Stomach (tissue), 9 donors: ENCODE data around the gene ACSL5. TPM values are rescaled to one million over a fixed set of nuclear protein-coding genes. Genes with fewer than 3 reads are reported as not detected.

Source experiments
- DNase-seq, 2 donors: peaks; one replicate each; pipeline versions ENCODE4 v3.0.0 to v3.0.0-alpha.2; 2013 to 2019
- H3K27ac ChIP-seq, 5 donors: fragments of 200-600 bp in 4 of 5; sonication (generic) in 4 of 5; one replicate each; pipeline ENCODE4 v1.5.1; 2013 to 2019; ENCODE audit warnings: mild to moderate bottlenecking in 1 of 5, moderate library complexity in 1 of 5
- H3K27me3 ChIP-seq, 3 donors: fragments of 200-600 bp; sonication (generic); one replicate each; pipeline ENCODE4 v1.5.1; 2017 to 2019; ENCODE audit warnings: mixed run types in 1 of 3
- H3K36me3 ChIP-seq, 4 donors: fragments of 200-600 bp; sonication (generic); 1 replicate in 3 of 4; 2 replicates in 1 of 4; pipeline ENCODE4 v1.5.1; 2016 to 2019
- H3K4me1 ChIP-seq, 4 donors: fragments of 200-600 bp; sonication (generic); one replicate each; pipeline ENCODE4 v1.5.1; 2016 to 2019
- H3K4me3 ChIP-seq, 4 donors: fragments of 200-600 bp; sonication (generic) in 3 of 4; one replicate each; pipeline ENCODE4 v1.5.1; 2016 to 2019; ENCODE audit warnings: mild to moderate bottlenecking in 1 of 4
- H3K9me3 ChIP-seq, 4 donors: fragments of 200-600 bp; sonication (generic); one replicate each; pipeline ENCODE4 v1.5.1; 2016 to 2019
- CTCF ChIP-seq, 7 experiments: fragments of 450-650 bp in 4 of 7; fragments of 200-600 bp in 3 of 7; sonication (generic) in 3 of 7; IDR thresholded peaks; one replicate each; pipeline ENCODE4 v1.5.1; 2016 to 2019; ENCODE audit warnings: antibody characterized with exemption in 7 of 7, control low read depth in 2 of 7, mild to moderate bottlenecking in 1 of 7
- EP300 ChIP-seq: sonication (generic); formaldehyde crosslinking; IDR thresholded peaks from one replicate; pipeline ENCODE4 v1.6.1; 2017; ENCODE audit warnings: antibody characterized with exemption
- POLR2A ChIP-seq, 4 donors: fragments of 450-650 bp; IDR thresholded peaks; one replicate each; pipeline ENCODE4 v1.6.1; 2016; ENCODE audit warnings: antibody characterized with exemption in 4 of 4, control low read depth in 2 of 4, mild to moderate bottlenecking in 1 of 4, moderate library complexity in 1 of 4
- POLR2AphosphoS5 ChIP-seq, 3 donors: sonication (generic); formaldehyde crosslinking; IDR thresholded peaks; one replicate each; pipeline ENCODE4 v1.6.1; 2016; ENCODE audit warnings: antibody characterized with exemption in 3 of 3
- WGBS, 5 donors: extraction: QIAGEN DNeasy Blood & Tissue Kit in 3 of 5; methylation state at CpG; one replicate each; pipeline versions ENCODE4 v1.1.5 to v1.1.7; 2013 to 2018; 5-methylcytosine and 5-hydroxymethylcytosine counted together
- intact Hi-C: fragments of 100-400 bp; cut with DNase I; formaldehyde crosslinking; loops from one replicate; pipeline ENCODE4 v1.15.1; 2023; ENCODE audit warnings: low total_unique reads
- polyA plus RNA-seq, 3 donors: library from polyadenylated mRNA; stranded (reverse); fragments of 200-250 nt; gene quantifications; one replicate each; pipeline ENCODE4 v1.2.3, GENCODE V29; 2013
- total RNA-seq, 5 donors: library from RNA; depleted of rRNA; stranded (reverse); fragments of >200 nt; gene quantifications; one replicate each; pipeline versions ENCODE4 v1.1.0 to v1.2.3, GENCODE V29; 2014 to 2016
- donor health status: healthy with polysubstance abuse.
- donor health status: Bipolar disorder and iron deficiency.
- donor health status: healthy.

The ACSL5 gene
- total and polyA plus RNA-seq, 8 donors, result 4.9 to 144 (median 16.6) TPM

- H3K9me3 ChIP-seq, result no peaks in the 10 kb centered on the region
- H3K27me3 ChIP-seq, result no peaks in the 10 kb centered on the region
- peak in 1 of 3 donors; percentile 67 for TF ChIP-seq POLR2AphosphoS5 (IDR thresholded peaks at IDR 0.05)
- TF ChIP-seq EP300, result no peak
- intact Hi-C loops, result no loop called here
- H3K27ac ChIP-seq, result peak overlapping the region; percentile 53 to 78 (median 64)
- DNase-seq, result peak; percentile 41 to 78
- H3K36me3 ChIP-seq, result no peaks in the 10 kb centered on the region
- peaks cover 13 to 57% (median 29%) of the 10 kb centered on the region in 4 donors for H3K4me1 ChIP-seq
- WGBS, 5 donors, result 22 to 48% (median 36%) methylated on average over 6 of the region's 6 CpGs
- H3K4me3 ChIP-seq, result no peak overlapping the region
Observed at GRCh38 chr10:112389271-112389822, 15.4 kb downstream of the ACSL5 start.

- no peak for DNase-seq
- intact Hi-C loops, result no loop called here
- no peak for TF ChIP-seq EP300
- no peak for TF ChIP-seq POLR2AphosphoS5 (IDR thresholded peaks at IDR 0.05)
- TF ChIP-seq POLR2A (IDR thresholded peaks at IDR 0.05), result no peak
- TF ChIP-seq CTCF (IDR thresholded peaks at IDR 0.05), result no peak
- Histone ChIP-seq H3K9me3 (no peaks in the 10 kb centered on the region), H3K27me3 (no peaks in the 10 kb centered on the region), H3K4me1 (peaks cover 14 to 63% (median 30%) of the 10 kb centered on the region in 4 donors), H3K4me3 (no peak overlapping the region), H3K27ac (peak overlapping the region in 3 of 5 donors; percentile 53 to 78 (median 64)), H3K36me3 (peaks cover 0 to 5% (median 2%) of the 10 kb centered on the region in 4 donors)
- WGBS, 5 donors, result 95 to 98% (median 96%) methylated on average over 3 of the region's 3 CpGs
Observed at GRCh38 chr10:112390125-112390703, 16.3 kb downstream of the ACSL5 start.

GRCh38 chr10:112393341-112393740 is 19.4 kb downstream of the ACSL5 start:
- Histone ChIP-seq H3K27ac (peak overlapping the region in 2 of 5 donors; percentile 5 to 78), H3K4me1 (peaks cover 14 to 61% (median 30%) of the 10 kb centered on the region in 4 donors), H3K4me3 (no peak overlapping the region), H3K36me3 (peaks cover 14 to 31% (median 22%) of the 10 kb centered on the region in 4 donors), H3K27me3 (no peaks in the 10 kb centered on the region), H3K9me3 (no peaks in the 10 kb centered on the region)
- no peak for TF ChIP-seq EP300
- TF ChIP-seq CTCF (IDR thresholded peaks at IDR 0.05), result no peak
- no peak for TF ChIP-seq POLR2AphosphoS5 (IDR thresholded peaks at IDR 0.05)
- TF ChIP-seq POLR2A (IDR thresholded peaks at IDR 0.05), result no peak
- DNase-seq, result peak in 1 of 2 donors; percentile 41
- intact Hi-C loops, result no loop called here
- WGBS, 5 donors, result 30 to 67% (median 52%) methylated on average over 1 of the region's 1 CpG

- TF ChIP-seq POLR2A (IDR thresholded peaks at IDR 0.05), result no peak
- no peak for TF ChIP-seq EP300
- no peak for TF ChIP-seq CTCF (IDR thresholded peaks at IDR 0.05)
- TF ChIP-seq POLR2AphosphoS5 (IDR thresholded peaks at IDR 0.05), result no peak
- whole genome bisulfite sequencing, 5 donors, result 60 to 78% (median 69%) methylated on average over 2 of the region's 2 CpGs
- H3K4me1 ChIP-seq, result peaks cover 14 to 56% (median 30%) of the 10 kb centered on the region in 4 donors
- no peaks in the 10 kb centered on the region for H3K9me3 ChIP-seq
- H3K4me3 ChIP-seq, result no peak overlapping the region
- no peak for DNase-seq
- H3K27ac ChIP-seq, result peak overlapping the region in 3 of 5 donors; percentile 30 to 78 (median 50)
- intact Hi-C loops, result no loop called here
- H3K27me3 ChIP-seq, result no peaks in the 10 kb centered on the region
- H3K36me3 ChIP-seq, result peaks cover 14 to 35% (median 27%) of the 10 kb centered on the region in 4 donors
Observed at GRCh38 chr10:112393827-112394226, 19.9 kb downstream of the ACSL5 start.

- intact Hi-C loops, result no loop called here
- WGBS, 5 donors, result 32 to 55% (median 44%) methylated on average over 5 of the region's 5 CpGs
- no peak overlapping the region for H3K4me3 ChIP-seq
- H3K27me3 ChIP-seq, result no peaks in the 10 kb centered on the region
- H3K4me1 ChIP-seq, result peaks cover 14 to 50% (median 27%) of the 10 kb centered on the region in 4 donors
- H3K36me3 ChIP-seq, result peaks cover 14 to 42% (median 34%) of the 10 kb centered on the region in 4 donors
- H3K9me3 ChIP-seq, result no peaks in the 10 kb centered on the region
- peak overlapping the region in 3 of 5 donors; percentile 30 to 78 (median 50) for H3K27ac ChIP-seq
- peak; percentile 42 to 55 for DNase-seq
- TF ChIP-seq EP300, result no peak
Observed at GRCh38 chr10:112394475-112394875, 20.6 kb downstream of the ACSL5 start.
